K562 (cell line): Measurements from ENCODE around the gene NECTIN3. TPM values are rescaled to one million over a fixed set of nuclear protein-coding genes. Genes with fewer than 3 reads are reported as not detected.

Source experiments
- ARID3A ChIP-seq: IDR thresholded peaks from 2 replicates; pipeline ENCODE4 v1.6.1; 2012; ENCODE audit warnings: low read depth, low read length, improper control_type of control experiment, borderline replicate concordance
- CREBBP ChIP-seq: IDR thresholded peaks from one replicate; pipeline ENCODE4 v1.6.1; 2012; ENCODE audit warnings: low read depth, mild to moderate bottlenecking, control low read depth, inconsistent platforms, low read length
- HEY1 ChIP-seq: fragments of 250-450 bp; sonication (Bioruptor Pico); IDR thresholded peaks from 2 replicates; pipeline ENCODE4 v1.5.0; 2020; ENCODE audit warnings: mild to moderate bottlenecking, moderate library complexity, borderline replicate concordance
- MTF1 ChIP-seq: fragments of 250-450 bp; sonication (Bioruptor Pico); IDR thresholded peaks from 2 replicates; pipeline ENCODE4 v1.9.0; 2021; ENCODE audit warnings: moderate library complexity, mild to moderate bottlenecking, inconsistent platforms, borderline replicate concordance
- NR2F6 ChIP-seq: fragments of 450-650 bp; formaldehyde crosslinking; IDR thresholded peaks from 2 replicates; pipeline ENCODE4 v1.4.0; 2020; ENCODE audit warnings: mild to moderate bottlenecking
- RBM14 ChIP-seq: fragments of 200-400 bp; formaldehyde crosslinking; IDR thresholded peaks from 2 replicates; pipeline ENCODE4 v1.6.1; 2018; ENCODE audit warnings: low read depth, mild to moderate bottlenecking, low read length, moderate library complexity, borderline replicate concordance; ENCODE audit not compliant: insufficient read depth
- ZBTB40 ChIP-seq, 2 experiments: fragments of 450-650 bp in 1 of 2; sonication (generic) in 1 of 2; formaldehyde crosslinking in 1 of 2; IDR thresholded peaks; 2 replicates each; pipeline versions ENCODE4 v1.7.1 to v1.9.0; 2016 to 2022; ENCODE audit warnings: inconsistent platforms in 1 of 2, mild to moderate bottlenecking in 1 of 2, missing genetic modification reagents in 1 of 2
- polyA plus RNA-seq, 8 experiments: library from polyadenylated mRNA; depleted of rRNA in 4 of 8; stranded (reverse) in 5 of 8; unstranded in 3 of 8; fragments of >200 nt; fragmentation: Nextera tagmentation in 2 of 8; fragmentation: Illumina TruSeq in 1 of 8; extraction: Ambion mirVana in 2 of 8; extraction: Trizol in 1 of 8; gene quantifications; 2 replicates each; pipeline versions ENCODE4 v1.2.1 to v1.2.3, GENCODE V29; 2011 to 2014; ENCODE audit warnings: inconsistent platforms in 1 of 8, missing spikeins in 1 of 8
- total RNA-seq, 7 experiments: library from RNA; depleted of rRNA in 6 of 7; stranded (reverse); fragments of >200 nt in 6 of 7; fragmentation: Illumina TruSeq in 2 of 7; extraction: Trizol in 2 of 7; gene quantifications; 2 replicates each; pipeline versions ENCODE4 v1.2.1 to v1.2.3, GENCODE V29; 2011 to 2021; ENCODE audit warnings: low replicate concordance in 1 of 7

The NECTIN3 gene
- total and polyA plus RNA-seq, 9 of the 15 experiments (the other 6 are each of a cell fraction or from before 2014, with no cell fraction given): 0.16 TPM; not detected in 8

- no peak for TF ChIP-seq ZBTB40 (IDR thresholded peaks at IDR 0.05)
- TF ChIP-seq ZBTB40 (CRISPR knock-in tag; IDR thresholded peaks at IDR 0.05): no peak
- no peak for TF ChIP-seq CREBBP
- no peak for TF ChIP-seq NR2F6 (CRISPR knock-in tag)
- no peak for TF ChIP-seq HEY1 (CRISPR knock-in tag)
- no peak for TF ChIP-seq ARID3A
- no peak for TF ChIP-seq RBM14
- TF ChIP-seq MTF1 (CRISPR knock-in tag): no peak
Observed at GRCh38 chr3:111071257-111072030, at the start of gene NECTIN3 (continued).
